HG03097 (cell line): ENCODE data around the gene ZNF37A.
"Not testable (repeated sequence)": the region's sequence is repeated elsewhere in the genome, so short reads cannot be mapped to it uniquely, and the experiment has no call there.

ENCODE experiments used
- ATAC-seq: cut with Tn5 transposase; IDR thresholded peaks from one replicate; pipeline ENCODE4 v1.9.1; 2021; ENCODE audit not compliant: unreplicated experiment, low FRiP score

The ZNF37A gene

DNA sequence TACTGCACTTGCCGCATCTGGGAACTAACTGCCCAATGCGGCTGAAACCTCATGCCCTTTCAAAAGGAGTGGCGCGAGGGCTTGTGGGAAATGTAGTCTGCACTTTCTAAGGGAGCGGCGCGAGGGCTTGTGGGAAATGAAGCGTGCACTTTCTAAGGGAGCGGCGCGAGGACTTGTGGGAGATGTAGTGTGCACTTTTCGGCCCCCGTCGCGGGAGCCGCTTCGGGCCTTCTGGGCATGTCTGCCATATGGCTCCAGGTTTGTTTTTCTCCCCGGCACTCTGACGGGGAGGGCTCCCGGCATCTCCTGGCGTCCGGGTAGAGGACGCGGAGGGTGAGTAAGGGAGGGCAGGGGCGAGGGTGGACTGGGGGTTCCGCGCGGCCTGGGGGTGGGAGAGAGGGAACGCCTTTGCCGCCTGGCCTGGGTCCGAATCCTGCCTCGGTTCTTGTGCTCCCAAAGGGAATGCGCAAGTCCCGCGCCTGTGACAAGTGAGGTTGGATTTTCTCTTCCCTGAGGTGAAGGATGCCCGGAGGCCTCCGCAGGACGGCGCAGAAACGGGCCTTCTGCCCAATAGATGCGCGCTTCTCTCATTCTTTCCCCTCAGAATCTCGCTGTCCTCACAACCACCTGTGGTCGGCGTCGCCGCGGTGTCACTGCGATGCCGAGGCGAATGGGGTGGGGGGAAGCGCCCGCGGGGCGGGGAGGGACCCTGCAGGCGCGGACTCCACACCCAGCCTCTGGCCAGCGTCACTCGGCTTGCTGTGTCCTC is at the start of gene ZNF37A:
TSS of gene ZNF37A (plus strand) at position 180 of the 769 bp plus-strand sequence. CDS start 2,281 bp downstream, outside the sequence.
- peak; percentile 98 for ATAC-seq

DNA sequence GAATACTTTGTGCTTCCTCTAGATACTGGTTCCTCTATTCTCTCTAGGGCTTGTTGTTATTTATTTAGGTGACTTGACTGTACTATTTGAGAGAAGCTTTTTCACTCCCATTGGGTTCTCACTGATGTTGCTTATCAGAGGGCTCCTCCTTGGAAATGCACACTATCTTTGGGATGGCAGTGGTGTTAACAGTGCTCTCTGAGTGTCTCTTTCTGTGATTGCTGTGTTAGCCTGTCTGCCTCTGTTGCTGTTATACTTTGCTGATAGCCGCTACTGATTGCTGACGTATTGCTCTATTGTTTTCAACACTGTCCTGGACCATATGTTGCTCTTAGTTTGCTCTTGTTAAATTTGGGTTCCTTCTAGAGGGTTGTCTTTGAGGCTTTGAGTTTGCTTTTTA is 49.0 kb upstream of the ZNF37A start:
- no peak for ATAC-seq

DNA sequence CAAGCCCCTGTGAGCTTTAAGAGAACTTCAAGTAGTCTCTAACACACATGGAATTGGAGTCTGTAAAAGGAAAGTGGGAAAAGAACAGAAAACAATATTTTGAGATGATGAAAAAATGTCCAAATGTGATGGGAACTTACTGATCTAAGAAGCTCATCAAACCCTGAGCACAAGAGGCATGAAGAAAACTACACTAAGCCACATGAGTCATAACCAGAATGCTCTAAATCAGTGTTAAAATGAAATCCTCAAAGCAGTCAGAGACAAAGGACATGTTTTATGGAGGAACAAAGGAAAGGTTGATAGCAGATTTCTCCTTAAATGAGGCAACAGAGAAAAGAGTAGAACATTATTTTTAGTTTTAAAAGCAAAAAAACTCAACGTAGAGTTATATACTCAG is 46.5 kb upstream of the ZNF37A start:
- ATAC-seq, result no peak

DNA sequence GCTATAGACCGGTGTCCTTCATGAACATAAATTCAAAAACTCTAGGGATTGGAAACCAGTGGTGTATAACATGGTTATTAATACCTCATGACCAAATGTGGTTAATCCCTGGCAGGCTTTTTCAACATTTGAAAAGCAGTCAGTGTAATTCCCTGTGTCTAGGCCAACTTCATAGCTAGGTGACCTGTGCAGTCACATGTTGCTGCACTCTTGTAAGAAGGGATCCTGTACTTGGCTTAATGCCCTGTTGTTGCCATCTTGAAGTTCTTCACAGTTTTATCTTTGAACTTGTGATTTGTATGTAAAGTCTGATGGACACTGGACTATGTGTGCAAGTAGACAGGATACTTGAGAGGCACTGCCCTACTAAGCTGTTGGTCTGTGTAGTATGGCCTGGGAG is 43.9 kb upstream of the ZNF37A start:
- ATAC-seq, result no peak

DNA sequence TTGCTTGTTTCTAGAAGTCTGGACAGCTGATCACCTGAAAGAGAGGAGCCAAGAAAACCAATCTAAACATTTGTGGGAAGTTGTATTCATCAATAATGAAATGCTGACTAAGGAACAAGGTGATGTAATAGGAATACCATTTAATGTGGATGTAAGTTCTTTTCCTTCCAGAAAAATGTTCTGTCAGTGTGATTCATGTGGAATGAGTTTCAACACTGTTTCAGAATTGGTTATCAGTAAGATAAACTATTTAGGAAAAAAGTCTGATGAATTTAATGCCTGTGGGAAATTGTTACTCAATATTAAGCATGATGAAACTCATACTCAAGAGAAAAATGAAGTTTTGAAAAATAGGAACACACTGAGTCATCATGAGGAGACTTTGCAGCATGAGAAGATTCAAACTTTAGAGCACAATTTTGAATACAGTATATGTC is 39.8 kb upstream of the ZNF37A start:
- no peak for ATAC-seq

DNA sequence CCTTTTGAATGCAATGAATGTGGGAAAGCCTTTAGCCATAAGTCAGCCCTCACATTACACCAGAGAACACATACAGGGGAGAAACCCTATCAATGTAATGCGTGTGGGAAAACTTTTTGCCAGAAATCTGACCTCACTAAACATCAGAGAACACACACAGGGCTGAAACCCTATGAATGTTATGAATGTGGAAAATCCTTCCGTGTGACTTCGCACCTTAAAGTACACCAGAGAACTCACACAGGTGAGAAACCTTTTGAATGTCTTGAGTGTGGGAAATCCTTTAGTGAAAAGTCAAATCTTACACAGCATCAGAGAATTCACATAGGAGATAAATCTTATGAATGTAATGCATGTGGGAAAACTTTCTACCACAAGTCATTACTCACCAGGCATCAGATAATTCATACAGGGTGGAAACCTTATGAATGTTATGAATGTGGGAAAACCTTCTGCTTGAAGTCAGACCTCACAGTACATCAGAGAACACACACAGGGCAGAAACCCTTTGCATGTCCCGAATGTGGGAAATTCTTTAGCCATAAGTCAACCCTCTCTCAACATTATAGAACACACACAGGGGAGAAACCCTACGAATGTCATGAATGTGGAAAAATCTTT is 38.8 kb upstream of the ZNF37A start:
- ATAC-seq, result not testable (repeated sequence)

DNA sequence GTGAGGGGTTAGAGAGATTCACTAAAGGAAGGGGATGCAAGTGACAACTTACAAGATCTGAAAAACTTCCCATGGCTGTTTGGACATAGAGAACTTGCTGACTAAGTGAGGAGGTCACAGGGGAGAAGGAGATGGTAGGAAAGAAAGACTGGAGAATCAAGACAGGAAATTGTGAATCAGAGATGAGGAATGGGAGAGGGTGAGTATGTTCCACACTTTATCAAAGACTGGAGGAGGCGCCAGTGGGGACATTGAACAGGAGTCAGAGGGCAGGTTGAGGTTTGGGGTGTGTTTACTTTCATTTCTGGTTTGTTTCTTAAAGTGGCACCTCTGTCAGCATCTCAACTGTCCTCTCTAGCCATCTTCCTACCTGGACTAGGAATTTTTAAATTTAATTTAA is 24.5 kb upstream of the ZNF37A start:
- not testable (repeated sequence) for ATAC-seq

DNA sequence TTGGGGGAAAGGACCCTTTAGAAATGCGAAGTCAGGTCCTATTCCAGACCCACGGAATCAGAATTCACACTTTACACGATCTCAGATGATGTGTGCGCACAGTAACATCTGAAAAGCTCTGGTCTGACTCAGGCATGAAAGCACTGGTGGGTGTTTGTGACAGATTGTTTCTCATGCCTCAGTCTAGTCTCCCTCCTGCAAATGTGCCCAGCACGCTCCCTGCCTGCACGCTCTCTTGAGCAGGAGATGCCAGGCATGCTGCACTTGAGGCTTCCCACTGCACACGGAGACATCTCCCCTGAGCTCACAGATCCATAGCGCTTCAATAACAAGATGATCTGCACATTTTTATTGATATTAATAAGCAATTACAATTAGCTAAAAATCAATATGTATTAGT is 23.6 kb upstream of the ZNF37A start:
- no peak for ATAC-seq

DNA sequence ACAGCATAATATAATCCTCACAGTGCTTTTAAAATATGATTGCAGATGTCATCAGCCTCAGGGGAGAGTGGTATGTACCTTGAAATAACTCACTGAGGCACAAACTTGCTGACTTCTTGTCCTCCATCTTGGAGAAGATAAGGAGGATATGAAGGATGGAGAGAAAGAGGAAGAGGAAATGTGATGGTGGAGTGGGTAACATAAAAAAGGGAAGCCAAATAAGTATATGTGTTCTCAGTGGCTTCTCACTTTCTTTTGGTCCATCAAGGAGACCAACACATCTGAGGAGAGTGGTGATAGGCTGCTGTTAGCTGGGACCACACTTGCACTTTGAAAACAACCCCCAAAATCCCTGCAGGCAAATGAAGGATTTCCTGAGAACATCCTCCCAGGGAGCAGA is 21.6 kb upstream of the ZNF37A start:
- no peak for ATAC-seq

DNA sequence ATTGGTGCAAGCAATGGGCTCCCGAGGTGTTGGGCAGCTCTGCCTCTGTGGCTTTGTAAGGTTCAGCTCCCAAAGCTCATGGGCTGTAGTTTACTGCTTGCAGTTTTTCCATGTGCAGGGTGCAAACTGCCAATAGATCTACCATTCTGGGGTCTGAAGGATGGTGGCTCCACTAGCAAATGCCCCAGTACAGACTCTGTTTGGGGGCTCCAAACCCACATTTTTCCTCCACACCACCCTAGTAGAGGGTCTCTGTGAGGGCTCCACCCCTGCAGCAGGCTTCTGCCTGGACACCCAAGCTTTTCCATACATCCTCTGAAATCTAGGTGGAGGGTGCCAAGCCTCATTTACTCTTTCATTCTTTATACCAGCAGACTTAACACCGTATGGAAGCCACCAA is 17.4 kb upstream of the ZNF37A start:
- ATAC-seq, result no peak

DNA sequence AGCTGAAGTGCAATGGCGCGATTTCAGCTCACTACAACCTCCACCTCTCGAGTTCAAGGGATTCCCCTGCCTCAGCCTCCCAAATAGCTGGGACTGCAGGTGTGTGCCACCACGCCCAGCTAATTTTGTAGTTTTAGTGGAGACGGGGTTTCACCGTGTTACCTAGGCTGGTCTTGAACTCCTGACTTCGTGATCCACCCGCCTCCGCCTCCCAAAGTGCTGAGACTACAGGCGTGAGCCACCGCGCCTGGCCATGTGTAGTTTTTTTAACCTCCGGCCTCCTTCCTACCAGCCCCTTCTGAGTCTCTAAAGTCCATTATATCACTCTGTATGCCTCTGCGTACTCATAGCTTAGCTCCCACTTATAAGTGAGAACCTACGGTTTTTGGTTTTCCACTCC is 819 bp upstream of the ZNF37A start:
- ATAC-seq, result not testable (repeated sequence)

DNA sequence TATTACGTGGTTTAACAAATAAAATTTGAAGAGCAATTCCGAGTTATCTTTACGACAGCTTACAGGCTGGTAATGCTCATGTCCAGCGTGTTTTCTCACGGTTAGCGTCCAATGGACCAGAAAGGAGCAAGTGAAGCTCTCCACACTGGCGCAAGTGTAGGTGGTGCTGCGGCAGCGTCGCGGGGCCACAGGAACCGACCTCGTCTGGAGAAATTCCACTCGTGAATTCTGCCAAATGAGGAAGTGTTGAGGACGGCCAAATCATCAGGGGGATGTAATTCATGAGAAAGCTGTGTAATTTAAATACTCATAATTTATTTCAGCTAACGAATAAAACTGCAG is 350 bp upstream of the ZNF37A start:
- ATAC-seq, result peak; percentile 16

DNA sequence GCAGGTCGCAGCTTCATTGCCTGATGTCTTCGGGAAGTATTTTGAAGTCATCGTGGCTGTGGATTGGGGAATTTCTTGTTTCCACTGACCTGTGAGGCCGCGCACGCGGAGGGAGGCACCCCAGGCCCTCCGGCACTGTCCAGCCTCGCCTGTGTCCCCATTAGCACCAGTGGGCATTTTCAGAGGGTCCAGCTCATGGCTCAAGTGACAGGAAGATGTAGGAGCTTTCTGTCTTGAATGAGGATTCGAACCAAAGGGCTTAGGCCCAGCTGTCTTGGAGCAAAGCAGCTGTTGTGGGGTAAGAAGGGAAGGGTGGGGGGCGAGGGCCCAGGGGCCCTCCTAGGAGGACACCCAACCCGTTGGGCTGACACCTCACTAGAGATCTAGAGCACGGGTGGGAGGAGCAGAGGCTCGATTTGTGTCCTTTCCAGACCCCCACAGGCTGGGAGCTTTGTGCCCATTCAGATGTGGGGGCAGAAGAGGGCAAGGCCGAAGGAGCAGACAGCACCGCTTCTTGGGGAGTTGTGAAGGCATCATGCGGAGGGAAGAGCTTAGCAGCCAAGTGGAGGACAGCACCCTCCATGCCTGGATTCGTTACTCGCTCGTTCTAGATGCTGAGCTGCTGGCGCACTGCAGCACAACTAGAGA is 914 bp downstream of the ZNF37A start:
- ATAC-seq, result no peak

DNA sequence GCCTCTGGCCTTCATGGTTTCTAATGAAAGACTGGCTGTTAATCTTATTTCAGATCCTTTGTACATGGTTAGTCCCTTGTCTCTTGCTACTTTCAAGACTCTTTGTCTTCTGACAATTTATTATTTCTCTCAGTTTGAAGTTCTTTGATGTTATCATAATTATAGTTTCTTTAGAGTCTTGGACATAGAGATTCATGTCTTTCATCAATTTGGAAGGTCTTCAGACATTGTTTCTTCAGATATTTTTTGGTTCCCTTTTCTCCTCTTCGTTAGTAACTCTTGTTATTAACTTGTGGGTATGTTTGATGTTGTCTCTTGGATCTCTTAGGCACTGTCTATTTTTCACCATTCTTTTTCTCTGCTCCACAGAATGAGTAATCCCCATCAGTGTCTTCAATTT is 8.7 kb downstream of the ZNF37A start:
- no peak for ATAC-seq

DNA sequence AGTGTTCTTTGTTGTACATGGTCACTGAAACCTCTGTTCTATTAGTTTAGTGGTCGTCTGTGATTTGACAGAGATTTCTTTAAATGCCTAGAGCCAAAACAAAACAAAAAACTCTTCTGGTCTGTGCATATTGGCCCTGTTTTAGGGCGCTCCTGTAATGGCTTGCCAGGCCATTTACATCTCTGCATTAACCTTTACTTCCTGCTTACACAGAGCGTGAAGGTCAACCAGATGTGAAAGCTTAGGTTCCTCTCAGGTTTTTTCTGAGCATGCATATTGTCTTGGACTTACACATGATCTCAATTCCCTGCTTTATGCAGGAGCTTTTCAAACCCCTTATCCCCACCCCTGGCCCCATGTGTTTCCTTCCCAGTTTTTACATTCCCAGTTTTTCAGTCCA is 9.6 kb downstream of the ZNF37A start:
- ATAC-seq, result no peak

DNA sequence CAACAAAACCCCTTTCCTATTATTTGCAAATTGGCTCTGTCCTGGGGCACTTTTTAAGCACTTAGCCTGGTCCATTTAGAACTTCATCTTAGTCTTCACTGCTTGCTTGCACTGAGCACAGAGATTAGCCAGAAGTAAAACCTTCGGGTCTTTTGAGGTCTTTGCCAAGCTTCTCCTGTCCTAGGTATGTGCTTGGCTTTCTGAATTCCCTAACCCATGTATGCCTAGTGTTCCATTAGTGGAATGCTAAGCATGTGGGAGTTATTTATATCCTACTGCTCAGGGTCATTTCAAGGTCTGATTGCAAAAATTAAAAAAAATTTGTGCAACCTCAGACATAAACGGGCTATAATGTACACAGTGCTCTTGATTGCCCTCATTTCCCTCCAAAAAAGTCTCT is 18.0 kb downstream of the ZNF37A start:
- ATAC-seq, result no peak

DNA sequence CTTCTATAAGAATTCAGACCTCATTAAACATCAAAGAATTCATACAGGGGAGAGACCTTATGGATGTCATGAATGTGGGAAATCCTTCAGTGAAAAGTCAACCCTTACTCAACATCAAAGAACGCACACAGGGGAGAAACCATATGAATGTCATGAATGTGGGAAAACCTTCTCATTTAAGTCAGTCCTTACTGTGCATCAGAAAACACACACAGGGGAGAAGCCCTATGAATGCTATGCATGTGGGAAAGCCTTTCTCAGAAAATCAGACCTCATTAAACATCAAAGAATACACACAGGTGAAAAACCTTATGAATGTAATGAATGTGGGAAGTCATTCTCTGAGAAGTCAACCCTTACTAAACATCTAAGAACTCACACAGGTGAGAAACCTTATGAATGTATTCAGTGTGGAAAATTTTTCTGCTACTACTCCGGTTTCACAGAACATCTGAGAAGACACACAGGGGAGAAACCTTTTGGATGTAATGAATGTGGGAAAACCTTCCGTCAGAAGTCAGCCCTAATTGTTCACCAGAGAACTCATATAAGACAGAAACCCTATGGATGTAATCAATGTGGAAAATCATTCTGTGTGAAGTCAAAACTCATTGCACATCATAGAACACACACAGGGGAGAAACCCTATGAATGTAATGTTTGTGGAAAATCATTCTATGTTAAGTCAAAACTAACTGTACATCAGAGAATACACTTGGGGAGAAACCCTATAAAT is 24.1 kb downstream of the ZNF37A start:
- no peak for ATAC-seq

DNA sequence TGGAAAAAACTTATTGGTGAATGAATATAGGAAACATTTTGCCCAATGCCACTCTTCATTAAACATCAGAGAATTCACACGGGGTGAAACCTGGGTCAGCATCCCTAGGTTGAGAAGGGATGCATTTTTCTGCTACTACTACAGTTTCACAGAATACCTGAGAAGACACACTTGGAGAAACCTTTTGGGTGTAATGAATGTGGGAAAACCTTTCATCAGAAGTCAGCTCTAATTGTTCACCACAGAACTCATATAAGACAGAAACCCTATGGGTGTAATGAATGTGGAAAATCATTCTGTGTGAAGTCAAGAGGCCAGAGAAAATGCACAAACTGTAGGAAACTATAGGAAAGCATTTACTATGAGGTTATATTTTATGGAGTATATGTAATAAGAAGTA is 24.9 kb downstream of the ZNF37A start:
- no peak for ATAC-seq

DNA sequence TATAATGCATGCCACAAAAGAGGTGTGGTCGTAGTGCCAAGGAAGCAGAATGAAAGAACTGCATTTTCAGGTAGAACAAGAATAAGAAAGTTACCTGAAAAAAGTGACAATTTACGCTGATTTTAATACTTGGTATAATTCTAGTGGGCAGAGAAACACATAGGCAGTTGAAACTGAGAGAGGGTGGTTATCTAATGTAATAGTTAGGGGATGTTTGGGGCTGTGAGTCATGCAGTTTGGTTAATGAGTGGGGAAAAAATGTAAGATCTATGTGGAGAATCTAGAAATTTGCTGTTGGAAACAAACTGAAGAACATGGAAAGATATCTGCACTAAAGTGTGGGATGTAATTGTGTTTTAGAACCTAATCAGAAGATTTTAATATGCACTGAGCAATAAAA is 33.7 kb downstream of the ZNF37A start:
- no peak for ATAC-seq

DNA sequence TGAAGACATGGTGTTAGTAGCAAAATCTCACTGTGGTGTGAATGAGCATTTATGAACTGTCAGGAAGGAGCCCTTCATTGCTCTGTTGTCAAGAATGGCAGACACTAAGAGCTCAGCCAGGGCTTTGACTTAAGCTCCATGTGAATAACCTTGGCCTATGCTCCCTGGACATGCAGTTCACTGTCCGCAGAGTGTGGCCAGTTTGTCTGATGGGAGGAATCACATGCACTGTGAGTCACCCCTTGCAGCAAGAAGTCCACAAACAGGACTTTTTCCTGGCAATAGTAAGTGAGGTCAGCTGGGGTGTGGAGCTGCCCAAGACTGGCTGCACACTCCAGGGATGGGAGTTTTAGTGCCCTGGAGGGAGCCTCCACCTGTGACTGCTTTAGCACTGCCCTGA is 49.5 kb downstream of the ZNF37A start:
- no peak for ATAC-seq

DNA sequence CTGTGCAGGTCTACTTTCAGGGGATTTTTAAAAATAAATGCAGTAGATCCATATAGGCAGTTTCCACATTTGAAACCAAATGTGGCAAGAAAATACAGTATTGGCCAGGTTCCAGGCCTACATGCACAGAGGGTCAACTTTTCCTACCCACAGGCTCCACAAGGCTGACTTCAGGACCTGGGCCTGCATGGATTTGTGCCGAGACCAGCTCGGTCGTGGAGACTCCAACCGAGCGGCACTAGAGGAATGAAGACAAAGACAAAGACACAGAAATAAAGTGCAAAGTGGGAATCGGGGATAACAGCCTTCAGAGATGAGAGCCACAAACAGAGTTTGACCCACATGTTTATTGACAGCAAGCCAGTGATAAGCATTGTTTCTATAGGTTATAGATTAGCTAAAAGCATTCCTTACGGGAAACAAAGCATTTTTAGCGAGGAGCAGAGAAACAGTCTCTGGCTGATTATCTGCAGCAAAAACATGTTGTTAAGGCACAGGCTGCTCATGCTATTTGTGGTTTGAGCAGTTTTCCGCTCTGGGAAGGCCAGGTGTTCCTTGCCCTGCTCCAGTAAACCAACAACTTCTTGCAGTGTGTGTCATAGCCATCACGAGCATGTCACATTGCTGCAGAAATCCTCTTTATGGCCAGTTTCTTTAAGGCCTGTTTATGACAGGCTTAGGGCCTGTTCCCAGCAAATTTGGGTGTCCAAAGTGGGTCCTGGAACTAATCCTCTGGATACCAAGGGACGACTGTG is 52.6 kb downstream of the ZNF37A start:
- no peak for ATAC-seq
